Measurements from ENCODE around the gene INSRR. TPM values are rescaled to one million over a fixed set of nuclear protein-coding genes. Genes with fewer than 3 reads are reported as not detected.

Gene INSRR
- total and polyA plus RNA-seq, 10 donors: under 0.01 to 0.09 (median 0.09) TPM; not detected in 6

GRCh38 chr1:156844102-156844501, 14.8 kb downstream of the INSRR start:
- 35 to 62% (median 44%) methylated on average over 6 of the region's 6 CpGs for WGBS, 5 donors

GRCh38 chr1:156842618-156843300, 16.2 kb downstream of the INSRR start:
- peaks cover 0 to 16% (median 8%) of the 10 kb centered on the region in 6 donors for H3K4me1 ChIP-seq
- TF ChIP-seq POLR2AphosphoS5 (IDR thresholded peaks at IDR 0.05) (no peak), CTCF (IDR thresholded peaks at IDR 0.05 in 8 of 11, conservative IDR thresholded peaks at IDR 0.05 in 3 of 11) (no peak), POLR2A (IDR thresholded peaks at IDR 0.05) (no peak)
- DNase-seq: peak; percentile 30
- H3K4me3 ChIP-seq: no peak overlapping the region
- WGBS, 5 donors: 76 to 82% (median 79%) methylated on average over 9 of the region's 9 CpGs
- H3K27me3 ChIP-seq (replicated peaks in 1 of 7): peaks cover 3 to 96% (median 31%) of the 10 kb centered on the region in 7 donors
- no peaks in the 10 kb centered on the region for H3K36me3 ChIP-seq
- H3K9me3 ChIP-seq: no peaks in the 10 kb centered on the region
- intact Hi-C loops (cut with DNase I; ENCODE audit: low total_unique reads): no loop called here
- H3K27ac ChIP-seq: no peak overlapping the region

More at GRCh38 chr1:156844102-156844501, 14.8 kb downstream of the INSRR start:
- DNase-seq: peak; percentile 45
- H3K4me1 ChIP-seq: peaks cover 0 to 28% (median 16%) of the 10 kb centered on the region in 6 donors
- no peaks in the 10 kb centered on the region for H3K36me3 ChIP-seq
- no peaks in the 10 kb centered on the region for H3K9me3 ChIP-seq
- no peak overlapping the region for H3K4me3 ChIP-seq
- intact Hi-C loops (cut with DNase I; ENCODE audit: low total_unique reads): no loop called here
- peaks cover 3 to 97% (median 37%) of the 10 kb centered on the region in 7 donors for H3K27me3 ChIP-seq (replicated peaks in 1 of 7)
- no peak for TF ChIP-seq CTCF (IDR thresholded peaks at IDR 0.05 in 8 of 11, conservative IDR thresholded peaks at IDR 0.05 in 3 of 11)
- no peak for TF ChIP-seq POLR2A (IDR thresholded peaks at IDR 0.05)
- no peak for TF ChIP-seq POLR2AphosphoS5 (IDR thresholded peaks at IDR 0.05)
- no peak overlapping the region for H3K27ac ChIP-seq

- Histone ChIP-seq H3K27me3 (replicated peaks in 1 of 7) (peaks cover 3 to 92% (median 31%) of the 10 kb centered on the region in 7 donors), H3K36me3 (no peaks in the 10 kb centered on the region), H3K9me3 (no peaks in the 10 kb centered on the region), H3K4me1 (peaks cover 0 to 16% (median 8%) of the 10 kb centered on the region in 6 donors), H3K4me3 (no peak overlapping the region), H3K27ac (no peak overlapping the region)
- intact Hi-C loops (cut with DNase I; ENCODE audit: low total_unique reads): no loop called here
- peak; percentile 54 for DNase-seq
- no peak for TF ChIP-seq POLR2AphosphoS5 (IDR thresholded peaks at IDR 0.05)
- no peak for TF ChIP-seq CTCF (IDR thresholded peaks at IDR 0.05 in 8 of 11, conservative IDR thresholded peaks at IDR 0.05 in 3 of 11)
- no peak for TF ChIP-seq POLR2A (IDR thresholded peaks at IDR 0.05)
- 68 to 87% (median 78%) methylated on average over 8 to 16 of the region's 16 CpGs for WGBS, 5 donors
Measured at GRCh38 chr1:156841295-156841855, 17.5 kb downstream of the INSRR start.

GRCh38 chr1:156840898-156841279, 18.0 kb downstream of the INSRR start:
- intact Hi-C loops (cut with DNase I; ENCODE audit: low total_unique reads): no loop called here
- no peaks in the 10 kb centered on the region for H3K36me3 ChIP-seq
- peak; percentile 65 for DNase-seq
- peaks cover 3 to 92% (median 27%) of the 10 kb centered on the region in 7 donors for H3K27me3 ChIP-seq (replicated peaks in 1 of 7)
- H3K4me1 ChIP-seq: peaks cover 0 to 16% (median 8%) of the 10 kb centered on the region in 6 donors
- H3K27ac ChIP-seq: no peak overlapping the region
- H3K4me3 ChIP-seq: no peak overlapping the region
- 63 to 81% (median 70%) methylated on average over 13 to 14 of the region's 14 CpGs for WGBS, 5 donors
- no peaks in the 10 kb centered on the region for H3K9me3 ChIP-seq
- TF ChIP-seq POLR2AphosphoS5 (IDR thresholded peaks at IDR 0.05): no peak
- TF ChIP-seq POLR2A (IDR thresholded peaks at IDR 0.05): no peak
- TF ChIP-seq CTCF (IDR thresholded peaks at IDR 0.05 in 8 of 11, conservative IDR thresholded peaks at IDR 0.05 in 3 of 11): no peak
